GM18508 (cell line): ENCODE measurements around the gene MBD2.
A peak's percentile ranks its signal among the peaks of the same experiment; 100 is the strongest.

ENCODE experiments used
- ATAC-seq: cut with Tn5 transposase; IDR thresholded peaks from one replicate; pipeline ENCODE4 v1.9.1; 2021; ENCODE audit warnings: moderate number of reproducible peaks; ENCODE audit not compliant: insufficient read depth, unreplicated experiment

MBD2 gene

DNA sequence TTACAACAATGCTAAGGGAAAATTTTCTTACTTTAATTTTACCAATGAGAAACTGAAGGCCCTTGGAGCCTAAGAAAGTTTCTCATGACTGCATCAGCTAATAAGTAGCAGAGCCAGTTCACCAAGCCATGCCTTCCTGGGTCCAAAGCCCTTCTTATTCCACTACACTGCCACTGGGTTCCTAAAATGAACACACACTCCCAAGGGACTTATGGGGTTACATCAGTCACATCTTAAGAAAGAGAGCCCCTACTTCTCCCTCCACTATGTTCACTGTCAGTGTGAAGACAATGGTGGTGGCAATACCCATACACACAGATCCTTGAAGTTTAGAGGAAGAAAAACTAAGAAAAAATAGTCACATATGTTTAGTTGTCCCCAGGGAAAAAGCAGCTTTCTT lies 20.6 kb downstream of the MBD2 start:
- peak; percentile 55 for ATAC-seq

DNA sequence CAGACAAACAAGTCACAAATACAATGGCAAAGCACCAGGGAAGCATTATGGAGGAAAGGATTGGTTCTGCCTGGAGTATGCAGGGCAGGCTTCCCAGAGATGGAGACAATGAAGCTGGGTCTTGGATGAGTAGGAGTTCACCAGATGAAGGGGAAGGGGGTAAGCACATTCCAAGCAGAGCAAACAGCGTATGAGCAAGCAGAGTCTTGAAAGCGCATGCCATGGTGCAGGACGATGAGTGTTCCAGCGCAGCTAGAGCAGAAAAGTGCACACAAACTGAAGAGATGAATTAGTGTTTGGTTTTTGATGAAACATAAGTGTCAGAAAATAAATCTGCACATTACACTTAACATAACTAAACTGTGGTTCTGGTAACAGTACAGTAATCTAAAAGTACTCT lies 21.6 kb downstream of the MBD2 start:
- ATAC-seq: no peak

DNA sequence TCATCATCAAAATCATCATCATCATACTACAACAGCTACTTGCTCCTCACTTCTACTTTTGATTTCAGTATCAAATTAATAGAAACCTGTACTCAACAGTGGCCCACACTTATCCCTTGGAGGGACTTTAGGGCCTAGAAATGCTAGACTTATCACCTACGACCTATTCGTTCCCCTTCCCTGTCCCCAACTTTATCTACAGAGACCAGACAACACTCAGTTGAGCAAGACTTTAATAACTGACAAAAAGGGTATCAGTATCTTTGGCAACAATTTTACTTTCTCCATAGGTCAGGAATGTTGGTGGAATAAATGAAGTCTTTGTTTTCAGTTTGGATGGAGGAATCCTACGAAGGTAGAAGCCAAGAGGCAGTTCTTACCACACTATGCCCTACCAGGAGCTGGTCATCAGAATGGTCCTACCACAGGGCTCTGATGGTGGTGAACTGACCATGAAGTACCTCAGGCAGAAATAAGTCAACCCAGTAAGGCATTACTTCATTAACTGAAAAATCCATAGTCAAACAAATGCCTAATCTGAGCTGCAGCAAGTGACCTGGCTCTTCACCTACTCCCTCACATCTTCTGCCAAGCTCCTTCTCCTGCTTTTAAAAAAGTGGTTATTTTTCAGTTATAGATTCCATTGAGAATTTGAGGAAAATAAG lies 26.6 kb downstream of the MBD2 start:
- ATAC-seq: no peak

DNA sequence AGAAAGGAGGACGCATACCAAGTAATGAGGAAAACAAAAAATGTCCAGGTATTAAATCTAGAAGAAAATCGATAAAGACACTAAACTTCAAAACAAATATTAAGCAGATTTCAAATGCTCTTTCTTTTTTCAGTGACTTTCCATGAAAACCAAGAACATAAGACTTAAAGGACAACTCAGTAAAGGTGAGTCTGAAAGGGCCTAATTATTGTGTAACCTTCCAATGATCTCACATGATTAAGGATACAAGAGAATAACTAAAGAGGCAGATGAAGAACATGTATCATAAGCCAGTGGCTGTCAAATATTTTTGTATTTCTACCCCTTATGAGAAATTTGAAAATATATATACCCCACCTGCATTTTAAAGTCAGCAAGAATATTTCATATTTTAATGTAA lies 30.7 kb downstream of the MBD2 start:
- ATAC-seq: no peak

DNA sequence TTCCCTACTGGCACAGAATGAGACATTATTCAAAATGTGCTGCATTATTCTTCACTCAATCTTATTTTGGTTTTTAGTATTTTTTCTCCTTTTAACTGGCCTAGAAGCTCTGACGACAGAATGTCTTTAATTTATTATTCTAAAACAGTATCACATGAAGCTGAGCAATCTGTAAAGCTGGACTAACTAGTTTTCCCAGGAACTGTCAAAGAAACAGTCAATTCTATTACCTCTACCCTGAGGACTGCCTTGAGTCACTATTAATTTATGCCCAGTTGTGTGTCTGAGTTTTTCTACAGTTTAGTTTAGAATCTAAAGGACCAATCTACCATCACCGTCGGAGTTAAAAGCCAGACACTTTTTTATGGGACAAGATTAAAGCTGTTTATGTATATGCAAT lies 31.6 kb downstream of the MBD2 start:
- no peak for ATAC-seq

DNA sequence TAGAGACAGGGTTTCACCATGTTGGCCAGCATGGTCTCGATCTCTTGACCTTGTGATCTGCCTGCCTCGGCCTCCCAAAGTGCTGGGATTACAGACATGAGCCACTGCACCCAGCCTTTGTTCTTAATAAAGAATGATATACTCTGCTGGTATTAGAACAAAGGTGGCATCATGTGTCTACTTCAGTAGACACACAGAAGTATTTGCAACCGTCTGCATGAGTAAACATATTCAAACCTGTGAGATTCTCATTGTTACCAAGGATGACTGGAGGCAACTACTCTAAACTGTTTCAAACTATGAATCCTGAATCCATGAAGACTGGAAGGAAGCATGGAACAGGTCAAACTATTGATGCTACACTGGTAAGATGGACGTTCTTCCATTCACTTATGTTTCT lies 32.1 kb downstream of the MBD2 start:
- ATAC-seq: no peak

DNA sequence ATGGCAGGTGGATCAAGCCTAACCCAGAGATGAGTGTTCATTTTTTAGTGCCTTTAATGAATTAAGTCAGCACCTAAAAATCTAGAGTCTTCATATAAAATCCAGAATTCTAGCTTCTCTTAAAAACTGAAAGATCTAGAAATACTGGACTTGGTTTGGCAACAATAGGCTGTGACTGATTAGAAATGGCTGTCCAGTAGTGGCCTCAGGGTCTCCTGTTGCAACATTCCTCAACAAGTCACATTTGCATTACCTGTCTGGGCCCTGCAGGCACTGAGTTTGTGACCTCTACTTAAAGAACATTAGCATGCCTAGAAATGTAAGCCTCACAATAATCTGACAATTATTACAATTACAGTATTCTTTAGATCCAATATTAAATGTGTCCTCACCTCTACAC lies 33.1 kb downstream of the MBD2 start:
- no peak for ATAC-seq

DNA sequence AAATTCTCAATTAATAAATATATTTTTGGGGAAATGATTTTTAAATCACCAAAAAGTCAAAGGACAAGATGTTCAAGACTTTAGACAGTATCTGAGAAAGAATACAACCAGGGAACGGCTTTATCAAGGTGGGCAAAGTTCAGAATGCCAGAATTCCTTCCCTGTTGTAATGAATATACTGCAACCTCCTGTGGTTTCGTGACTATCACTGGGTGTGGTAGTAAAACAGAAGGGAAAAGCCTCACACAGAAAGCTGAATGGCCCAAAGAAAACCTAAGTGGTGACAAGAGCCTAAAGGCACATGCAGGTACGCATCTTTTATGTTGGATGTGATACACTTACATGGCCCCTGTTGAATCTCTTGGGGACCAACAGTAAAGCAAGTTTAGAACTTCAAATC lies 37.1 kb downstream of the MBD2 start:
- ATAC-seq: no peak

DNA sequence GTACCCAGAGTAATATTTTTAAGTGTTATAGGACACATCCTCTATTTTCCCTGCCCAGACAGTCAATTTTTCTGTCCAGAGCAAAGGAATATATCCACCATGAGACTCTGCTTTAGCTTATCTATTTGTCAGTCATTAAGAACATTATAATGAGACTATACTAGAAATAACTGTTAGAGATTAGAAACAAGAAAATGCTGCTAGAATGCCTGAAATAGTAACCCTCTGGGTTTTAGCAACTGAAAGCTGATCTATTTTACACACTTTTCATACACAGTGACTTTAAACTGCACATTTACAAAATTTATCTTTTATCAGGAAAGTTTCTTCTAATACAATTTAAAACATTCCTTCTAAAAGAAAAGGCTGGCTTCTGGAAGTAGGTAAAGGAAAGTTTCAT lies 39.6 kb downstream of the MBD2 start:
- no peak for ATAC-seq

DNA sequence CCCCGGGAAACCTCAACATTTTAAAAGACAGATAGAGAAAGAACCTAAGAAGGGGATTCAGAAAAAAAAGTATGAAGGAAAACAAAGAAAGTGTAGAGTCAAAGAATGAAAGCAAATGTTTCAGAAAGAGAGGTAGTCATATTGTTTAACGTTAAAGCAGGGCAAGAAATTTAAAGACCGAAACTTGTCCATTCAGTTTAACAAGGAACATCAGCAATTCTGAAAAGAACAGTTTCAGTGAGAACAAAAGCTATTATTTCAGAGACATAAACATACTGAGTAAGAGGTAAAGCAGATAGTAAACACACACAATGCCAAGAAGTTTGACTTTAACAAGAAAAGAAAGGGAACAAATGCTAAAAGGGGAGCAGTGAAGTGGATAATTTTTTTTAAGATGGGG lies 41.1 kb downstream of the MBD2 start:
- no peak for ATAC-seq

DNA sequence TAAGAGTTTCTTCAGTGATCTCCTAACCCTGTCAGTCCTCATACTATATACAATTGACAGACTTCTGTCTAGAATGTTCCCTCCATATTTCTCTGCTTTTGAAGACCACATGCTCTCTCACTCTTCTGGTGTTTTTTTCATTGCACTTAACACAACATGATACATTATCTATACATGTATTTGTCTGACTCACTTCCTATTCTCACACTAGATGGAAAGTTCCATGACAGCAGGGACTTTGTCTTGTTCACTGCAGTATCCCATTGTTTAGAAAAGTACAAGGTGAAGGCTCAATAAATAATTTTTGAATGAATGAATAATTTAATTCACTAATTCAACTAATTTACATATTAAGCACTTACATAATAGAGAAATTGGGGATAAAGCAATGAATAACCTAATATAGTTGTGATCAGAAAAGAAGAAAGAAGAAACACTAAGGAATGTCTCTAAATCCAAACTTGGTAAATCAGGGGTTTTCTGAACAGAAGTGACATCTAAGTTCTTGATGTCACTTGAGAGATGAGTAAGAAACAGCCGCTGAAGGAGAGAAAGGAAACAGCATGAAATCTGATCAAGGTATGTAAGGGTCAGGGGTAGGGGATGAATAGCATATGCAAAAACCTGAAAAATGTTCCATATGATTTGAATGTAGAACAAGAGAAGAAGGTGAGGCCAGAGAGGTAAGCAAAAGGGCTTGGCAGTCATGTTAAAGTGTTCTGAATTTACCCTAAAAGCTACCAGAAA lies 42.4 kb downstream of the MBD2 start:
- peak; percentile 61 for ATAC-seq

DNA sequence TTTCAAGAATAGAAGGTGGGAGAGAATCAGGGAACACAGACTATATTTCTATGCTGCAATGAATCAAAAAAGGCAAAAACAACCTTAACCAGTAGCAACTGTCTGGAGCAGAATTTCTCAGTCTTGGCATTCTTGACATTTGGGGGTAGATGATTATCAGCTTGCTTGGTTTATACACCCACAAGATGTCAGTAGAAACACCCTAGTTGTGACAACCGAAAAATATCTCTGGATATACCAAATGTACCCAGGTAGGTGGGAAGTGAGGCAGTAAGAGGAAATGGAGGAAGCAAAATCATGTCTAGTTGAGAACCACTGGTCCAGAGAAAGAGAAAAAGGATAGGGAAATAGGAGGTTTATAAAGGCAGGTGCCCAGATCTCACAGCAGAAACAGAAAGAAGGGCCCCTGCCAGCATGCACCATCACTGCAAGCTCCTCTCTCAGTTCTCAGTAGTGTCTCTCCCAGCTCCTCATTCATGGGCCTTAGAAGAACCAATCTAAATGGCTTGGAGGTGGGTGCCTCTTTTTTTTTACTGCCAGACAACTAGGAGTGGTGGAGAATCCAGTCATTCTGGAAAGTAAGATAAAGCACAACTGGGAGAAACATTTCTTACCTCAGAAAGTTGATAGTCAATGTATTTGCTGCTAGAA lies 50.4 kb downstream of the MBD2 start:
- no peak for ATAC-seq

DNA sequence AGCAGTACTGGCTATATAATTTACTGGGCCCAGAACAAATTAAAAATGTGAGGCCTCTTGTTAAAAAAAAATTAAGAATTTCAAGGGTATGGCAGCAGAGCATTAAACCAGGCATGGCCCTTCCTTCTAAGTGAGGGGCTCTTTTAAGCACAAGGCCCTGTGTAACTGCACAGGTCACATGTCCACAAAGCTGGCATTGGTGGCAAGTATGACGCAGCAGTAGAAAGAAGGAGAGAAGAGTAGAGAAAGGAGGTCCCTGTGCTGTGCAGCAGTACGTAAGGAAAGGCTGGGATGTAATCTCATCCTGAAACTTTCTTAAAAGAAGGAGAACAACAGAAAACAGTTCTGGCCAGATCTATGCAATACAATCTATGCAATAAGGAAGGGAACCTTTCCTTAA lies 51.2 kb downstream of the MBD2 start:
- ATAC-seq: no peak

DNA sequence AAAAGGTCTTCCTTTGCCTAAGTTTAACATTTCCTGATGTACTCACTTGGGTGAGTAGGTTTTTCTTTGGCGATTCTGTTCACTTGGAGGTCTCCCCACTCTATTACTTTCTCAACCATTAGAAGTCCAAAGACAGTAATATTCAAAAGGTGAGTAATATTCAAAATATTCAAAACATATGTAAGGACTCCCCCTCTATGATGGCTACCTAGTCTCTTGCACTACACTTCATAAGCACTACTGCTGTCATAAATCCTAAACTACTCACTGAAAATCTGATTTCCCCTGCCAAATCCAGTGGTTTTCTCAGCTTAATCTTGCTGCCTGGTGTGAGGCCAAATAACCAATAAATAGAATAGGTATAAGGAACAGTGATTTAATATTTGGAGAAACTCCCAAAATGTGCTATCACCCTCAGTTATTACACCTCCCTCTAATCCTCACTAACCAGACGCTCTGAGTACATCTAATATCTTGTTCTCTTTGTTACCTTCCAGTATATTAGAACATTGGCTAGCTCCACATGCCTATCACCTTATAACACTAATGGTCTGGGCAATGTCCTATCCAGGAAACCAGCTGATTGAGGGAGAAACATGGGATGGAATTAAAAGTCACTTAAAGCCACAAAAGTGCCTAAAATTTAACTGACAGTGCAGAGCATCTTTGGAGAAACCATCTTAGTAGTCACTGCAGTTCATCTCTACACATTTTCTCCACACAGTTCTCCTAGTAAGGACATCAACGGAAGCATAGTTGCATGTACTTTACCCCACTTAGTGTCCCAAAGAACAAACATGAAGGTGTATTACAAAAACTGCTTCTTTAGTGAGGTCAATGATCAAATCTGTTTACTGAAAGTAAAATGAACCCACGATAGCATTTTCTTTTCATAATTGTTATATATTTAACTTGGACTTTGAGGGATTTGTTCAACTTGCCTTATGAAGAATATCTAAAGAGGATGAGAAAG lies 54.8 kb downstream of the MBD2 start:
- ATAC-seq: no peak

DNA sequence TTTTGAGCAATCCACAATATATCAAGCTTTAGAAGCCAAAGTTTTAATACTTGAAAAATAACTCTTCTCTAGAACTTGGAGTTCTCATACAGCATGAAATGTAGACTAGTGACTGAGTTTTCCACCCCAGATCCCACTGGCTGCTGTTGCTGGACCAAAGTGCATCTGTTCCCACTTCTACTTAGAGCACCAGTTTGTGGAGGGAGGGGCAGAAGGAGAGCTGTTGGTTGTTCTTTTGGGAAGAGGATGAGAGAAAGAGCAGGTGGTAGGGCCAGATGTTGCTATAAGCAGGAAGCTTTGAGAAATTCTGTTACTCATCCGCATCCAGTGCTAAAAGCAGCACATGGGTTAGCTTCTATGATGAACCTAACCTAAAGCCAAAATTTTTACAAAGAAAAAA lies 59.0 kb downstream of the MBD2 start:
- no peak for ATAC-seq

DNA sequence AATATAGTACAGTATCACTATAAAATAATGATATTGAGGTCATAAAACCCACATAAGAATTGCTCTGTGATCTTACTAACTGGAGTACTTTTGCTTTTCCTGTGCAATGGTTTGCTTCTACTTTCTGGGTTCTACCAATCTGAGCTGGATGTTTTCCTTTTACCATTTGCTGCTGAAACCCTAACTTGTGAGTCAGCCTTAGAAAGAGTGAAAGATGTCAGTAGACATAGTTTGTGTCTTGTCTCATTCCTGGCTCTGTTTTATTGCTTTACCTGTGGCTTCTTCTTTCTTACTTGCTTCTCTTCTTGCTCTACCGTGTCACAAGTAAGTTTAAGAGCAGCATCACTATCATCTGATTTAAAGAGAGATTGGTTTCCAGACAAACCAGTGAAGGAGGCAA lies 61.0 kb downstream of the MBD2 start:
- ATAC-seq: no peak

DNA sequence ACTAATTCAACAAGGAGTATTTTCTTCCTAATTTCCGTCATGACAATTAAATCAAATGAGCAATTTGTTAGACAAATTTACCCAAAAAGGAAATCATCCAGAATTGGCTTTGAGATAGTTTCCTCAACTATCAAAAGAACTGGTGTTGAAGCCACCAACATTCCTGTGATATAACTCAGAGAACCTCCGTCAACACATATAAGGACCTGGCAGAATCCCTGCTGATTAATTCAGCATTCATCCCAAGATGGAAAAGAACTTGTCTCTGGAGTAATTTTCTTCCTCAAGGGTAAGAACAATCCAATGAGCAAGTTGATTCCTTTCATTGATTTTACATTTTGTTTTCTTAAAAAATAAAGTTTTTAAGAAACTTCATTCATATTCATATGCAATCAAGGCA lies 62.0 kb downstream of the MBD2 start:
- no peak for ATAC-seq

DNA sequence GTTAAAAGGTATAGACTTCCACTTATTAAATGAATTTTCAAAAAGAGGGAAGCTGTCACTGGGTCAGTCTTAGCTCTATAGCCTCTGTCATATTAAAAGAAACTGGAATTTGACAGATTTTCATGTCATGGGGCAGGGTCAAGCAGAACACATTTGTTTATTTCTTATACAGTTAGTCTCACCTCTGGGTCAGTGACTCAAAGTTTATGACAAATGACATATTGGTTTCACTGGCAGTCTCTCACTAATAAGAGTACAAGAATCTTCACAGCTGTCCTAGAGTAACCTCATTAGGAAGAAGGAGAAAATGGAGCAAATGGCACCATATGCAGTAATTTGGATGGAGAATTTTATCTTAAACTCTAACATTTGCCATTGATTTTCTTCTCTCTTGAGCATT lies 63.2 kb downstream of the MBD2 start:
- ATAC-seq: no peak

DNA sequence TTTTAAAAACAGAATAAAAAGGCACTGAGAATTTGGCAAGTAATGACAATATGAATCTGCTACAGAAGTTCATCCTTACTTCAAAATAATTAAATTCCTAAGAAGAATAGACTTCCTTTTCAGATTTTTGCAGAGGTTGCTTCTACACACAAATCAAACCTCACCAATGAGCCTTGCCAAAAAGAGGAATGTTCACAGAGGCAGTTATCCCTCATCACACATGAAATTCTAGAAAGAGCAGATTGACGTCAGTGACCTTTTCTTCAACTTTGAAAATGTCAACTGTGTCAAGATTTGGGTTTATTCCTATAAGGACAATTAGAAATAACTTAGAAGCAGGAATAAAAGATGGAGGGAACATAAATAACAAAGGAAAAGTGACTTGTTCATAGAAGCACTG lies 64.6 kb downstream of the MBD2 start:
- ATAC-seq: no peak

DNA sequence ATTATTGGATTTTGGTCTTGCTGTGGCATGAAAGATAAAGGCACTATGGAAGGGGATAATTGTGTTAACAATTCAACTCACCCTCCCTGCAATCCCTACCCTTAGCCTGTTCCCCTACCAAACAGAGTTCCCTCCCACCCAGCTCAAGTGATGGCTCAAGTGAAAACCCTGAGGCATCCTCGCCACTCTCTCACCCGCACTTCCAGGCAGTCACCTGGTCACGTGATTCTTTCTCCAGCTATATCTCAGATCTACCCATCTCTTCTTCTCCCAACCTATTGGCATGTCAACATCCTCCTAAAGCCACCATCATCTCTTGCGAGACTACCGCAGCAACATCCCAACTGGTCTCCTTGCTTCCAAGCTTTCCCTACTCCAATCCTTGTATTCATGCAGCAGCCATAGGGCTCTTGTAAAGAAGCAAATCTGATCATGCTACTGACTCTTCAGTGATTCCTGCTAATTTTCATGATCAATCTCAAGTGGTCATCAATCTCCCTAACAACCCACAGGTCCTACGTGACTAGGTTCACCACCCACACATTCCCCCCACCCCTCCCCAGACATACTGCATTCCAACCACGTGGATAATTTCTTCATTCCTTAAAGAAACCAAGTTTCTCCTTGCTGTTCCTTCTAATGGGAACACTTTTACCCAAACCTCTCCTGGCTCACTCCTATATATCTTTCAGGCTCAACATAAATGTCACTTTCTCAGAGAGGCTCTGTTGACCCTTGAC lies 66.7 kb downstream of the MBD2 start:
- no peak for ATAC-seq
